Kidney capillary endothelial cell (primary cell): Measurements from ENCODE around the gene PIP5K1B.

Source experiments
- DNase-seq: peaks from one replicate; pipeline ENCODE4 v3.0.0-alpha.2; 2018; ENCODE audit warnings: low spot score

Gene PIP5K1B

GRCh38 chr9:68707801-68708488 is 2.9 kb downstream of the PIP5K1B start:
- DNase-seq = no peak

- no peak for DNase-seq
Measured at GRCh38 chr9:68708513-68708912, 3.5 kb downstream of the PIP5K1B start.

- DNase-seq = no peak
Measured at GRCh38 chr9:68709291-68710110, 4.5 kb downstream of the PIP5K1B start.

GRCh38 chr9:68710111-68710471 is 5.1 kb downstream of the PIP5K1B start:
- no peak for DNase-seq

GRCh38 chr9:68711281-68711680 is 6.2 kb downstream of the PIP5K1B start:
- no peak for DNase-seq

GRCh38 chr9:68711932-68712331 is 6.9 kb downstream of the PIP5K1B start:
- no peak for DNase-seq

GRCh38 chr9:68714416-68715180 is 9.6 kb downstream of the PIP5K1B start:
- DNase-seq = no peak

GRCh38 chr9:68715181-68715456 is 10.1 kb downstream of the PIP5K1B start:
- DNase-seq = no peak

GRCh38 chr9:68717552-68718443 is 12.8 kb downstream of the PIP5K1B start:
- DNase-seq = no peak

GRCh38 chr9:68719847-68720246 is 14.8 kb downstream of the PIP5K1B start:
- DNase-seq = no peak

GRCh38 chr9:68720656-68721313 is 15.7 kb downstream of the PIP5K1B start:
- no peak for DNase-seq

GRCh38 chr9:68721666-68722330 is 16.8 kb downstream of the PIP5K1B start:
- DNase-seq = no peak

- DNase-seq = no peak
Measured at GRCh38 chr9:68725070-68725469, 20.0 kb downstream of the PIP5K1B start.

- DNase-seq = no peak
Measured at GRCh38 chr9:68726489-68726888, 21.4 kb downstream of the PIP5K1B start.

- DNase-seq = no peak
Measured at GRCh38 chr9:68727636-68728035, 22.6 kb downstream of the PIP5K1B start.

- no peak for DNase-seq
Measured at GRCh38 chr9:68728731-68729130, 23.7 kb downstream of the PIP5K1B start.

- DNase-seq = no peak
Measured at GRCh38 chr9:68730570-68731235, 25.7 kb downstream of the PIP5K1B start.

GRCh38 chr9:68731857-68732256 is 26.8 kb downstream of the PIP5K1B start:
- no peak for DNase-seq

GRCh38 chr9:68732405-68733020 is 27.5 kb downstream of the PIP5K1B start:
- DNase-seq = no peak

GRCh38 chr9:68733021-68733405 is 28.0 kb downstream of the PIP5K1B start:
- DNase-seq = no peak
